GM21528 (cell line): ENCODE measurements around the gene RIN3.

Experiments used
- ATAC-seq: cut with Tn5 transposase; IDR thresholded peaks from one replicate; pipeline ENCODE4 v1.9.1; 2021; ENCODE audit warnings: mild to moderate bottlenecking, moderate library complexity; ENCODE audit not compliant: unreplicated experiment, low FRiP score

Gene RIN3

DNA sequence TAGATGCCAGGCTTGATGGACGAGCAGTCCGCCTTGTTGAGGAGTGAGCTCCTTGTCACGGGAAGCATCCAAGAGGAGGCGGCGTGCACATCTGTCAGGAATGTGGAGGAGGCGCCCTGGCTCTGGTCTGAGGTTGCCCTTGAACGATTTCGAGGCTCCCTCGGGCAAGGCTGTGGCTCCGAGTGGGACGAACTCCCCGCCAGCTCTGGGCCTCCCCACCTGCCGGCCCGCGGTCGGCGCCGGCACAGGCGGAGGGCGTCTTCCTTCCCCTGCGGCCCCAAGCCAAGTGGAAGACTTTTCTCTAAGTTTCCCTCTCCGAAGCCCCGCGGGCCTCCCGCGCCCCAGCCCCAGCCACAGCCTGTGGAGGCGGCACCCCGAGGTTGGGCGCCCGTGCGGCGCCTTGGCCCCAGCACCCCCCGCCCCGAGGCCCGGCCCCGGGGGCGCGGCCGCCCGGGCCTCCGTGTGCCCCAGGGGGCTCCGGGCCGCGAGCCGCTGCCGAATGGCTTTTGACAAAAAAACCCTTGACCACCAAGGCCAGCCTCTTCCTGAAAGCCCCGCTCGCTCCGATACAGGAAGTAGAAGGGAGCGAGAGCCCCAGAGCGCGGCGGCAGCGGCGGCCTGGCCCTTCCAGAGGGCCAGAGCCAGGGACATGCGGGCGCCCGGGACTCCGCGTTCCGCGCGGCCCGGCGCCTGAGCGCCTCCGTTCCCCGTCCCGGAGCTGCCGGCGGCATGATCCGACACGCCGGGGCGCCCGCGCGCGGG, at the start of gene RIN3:
TSS of gene RIN3 (plus strand) at position 578 of the 762 bp plus-strand sequence. CDS start at position 730, 152 bp downstream.
- ATAC-seq: peak; percentile 71

GRCh38 chr14:92464156-92464555, 49.4 kb upstream of the RIN3 start:
- no peak for ATAC-seq

- no peak for ATAC-seq
Measured at GRCh38 chr14:92464716-92465115, 48.9 kb upstream of the RIN3 start.

DNA sequence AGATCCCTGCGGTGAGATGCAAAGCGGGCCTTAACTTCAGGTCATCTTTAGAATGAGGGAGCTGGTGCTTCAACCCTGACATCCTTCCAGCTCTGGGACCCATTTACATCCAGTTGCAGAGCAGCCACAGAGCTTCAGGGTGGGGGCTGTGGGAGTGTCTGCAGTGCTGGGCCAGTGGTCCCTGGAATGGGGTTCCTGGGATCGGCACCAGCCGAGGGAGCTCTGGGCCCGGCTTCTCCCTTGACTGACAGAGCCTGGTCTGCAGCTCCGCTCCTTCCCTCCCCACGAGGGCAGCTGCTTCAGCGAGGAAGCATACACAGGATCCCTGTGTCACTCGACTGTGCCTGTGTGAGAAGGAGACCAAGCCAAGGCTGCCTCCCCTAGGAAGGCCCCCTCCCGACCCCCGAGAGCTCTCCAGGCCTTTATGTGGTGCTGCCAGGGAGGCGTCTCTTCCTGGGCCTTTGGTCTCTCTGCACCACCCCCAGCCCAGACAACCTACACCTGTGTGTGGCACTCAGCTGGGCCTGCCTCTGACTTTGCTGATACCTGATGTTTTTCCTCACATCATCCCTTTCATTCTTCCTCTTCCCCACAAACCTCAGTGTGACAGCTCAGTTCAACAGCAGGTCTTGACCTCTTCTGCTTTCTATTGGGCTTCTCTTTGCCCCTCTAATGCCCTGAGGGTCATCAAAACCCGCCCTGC, 48.1 kb upstream of the RIN3 start:
- no peak for ATAC-seq

DNA sequence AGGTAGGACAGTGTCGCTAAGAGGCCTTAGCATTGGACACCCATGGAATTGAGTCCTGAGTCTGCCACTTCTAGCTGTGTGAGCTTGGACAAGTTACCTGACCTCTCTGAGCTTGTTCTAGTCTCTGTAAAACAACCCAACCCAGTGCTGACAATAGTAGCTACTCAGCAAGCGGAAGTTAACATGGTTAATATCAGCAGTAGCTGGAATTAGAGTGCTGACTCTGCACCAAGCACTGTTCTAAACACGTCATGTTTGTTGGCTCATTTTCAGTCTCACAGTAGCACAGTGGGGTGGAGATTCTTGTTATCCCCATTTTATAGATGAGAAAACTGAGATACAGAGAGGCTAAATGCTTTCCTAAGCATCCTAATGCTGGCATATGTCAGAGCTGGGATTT, 47.5 kb upstream of the RIN3 start:
- ATAC-seq: no peak

- no peak for ATAC-seq
Measured at GRCh38 chr14:92469515-92469914, 44.1 kb upstream of the RIN3 start.

DNA sequence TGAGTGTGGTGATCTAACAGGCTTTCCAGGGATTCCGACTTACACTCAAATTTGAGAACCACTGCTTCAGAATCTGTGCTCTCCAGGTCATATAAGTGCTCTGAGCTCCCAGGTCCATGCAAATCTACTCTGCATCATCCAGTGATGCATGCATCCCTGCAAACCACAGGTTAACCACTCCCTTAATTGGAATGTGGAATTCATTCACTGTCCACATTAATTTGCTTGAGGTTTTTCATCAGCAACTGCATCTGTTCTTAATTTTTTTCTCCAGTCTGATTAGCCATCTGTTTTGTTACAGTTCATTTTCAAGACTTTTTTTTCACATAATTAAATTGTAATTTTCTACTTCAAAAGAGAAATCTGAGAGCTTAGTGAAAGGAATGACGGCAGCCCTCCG, 43.4 kb upstream of the RIN3 start:
- ATAC-seq: no peak

- ATAC-seq: no peak
Measured at GRCh38 chr14:92470811-92471210, 42.8 kb upstream of the RIN3 start.

DNA sequence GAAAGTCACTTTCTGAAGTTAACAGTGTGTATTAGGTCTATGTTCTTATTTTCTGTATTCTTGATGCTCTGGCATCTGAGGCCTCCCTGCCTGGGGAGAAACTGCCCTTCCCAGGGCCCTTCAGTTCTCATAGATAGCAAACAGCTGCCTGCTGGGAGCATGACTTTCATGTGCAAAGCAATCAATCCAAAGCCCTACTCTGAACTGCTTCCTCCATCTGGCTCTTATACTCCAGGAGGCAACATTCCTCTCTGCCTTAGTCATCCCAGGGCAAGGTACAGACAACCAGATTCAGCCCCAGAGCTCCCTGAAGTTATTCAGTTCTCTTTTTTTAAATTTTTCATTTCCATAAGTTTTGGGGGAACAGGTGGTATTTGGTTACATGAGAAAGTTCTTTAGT, 41.7 kb upstream of the RIN3 start:
- ATAC-seq: no peak

GRCh38 chr14:92472860-92473259, 40.7 kb upstream of the RIN3 start:
- ATAC-seq: no peak

GRCh38 chr14:92473261-92473968, 40.2 kb upstream of the RIN3 start:
- no peak for ATAC-seq

- ATAC-seq: no peak
Measured at GRCh38 chr14:92473969-92474535, 39.5 kb upstream of the RIN3 start.

DNA sequence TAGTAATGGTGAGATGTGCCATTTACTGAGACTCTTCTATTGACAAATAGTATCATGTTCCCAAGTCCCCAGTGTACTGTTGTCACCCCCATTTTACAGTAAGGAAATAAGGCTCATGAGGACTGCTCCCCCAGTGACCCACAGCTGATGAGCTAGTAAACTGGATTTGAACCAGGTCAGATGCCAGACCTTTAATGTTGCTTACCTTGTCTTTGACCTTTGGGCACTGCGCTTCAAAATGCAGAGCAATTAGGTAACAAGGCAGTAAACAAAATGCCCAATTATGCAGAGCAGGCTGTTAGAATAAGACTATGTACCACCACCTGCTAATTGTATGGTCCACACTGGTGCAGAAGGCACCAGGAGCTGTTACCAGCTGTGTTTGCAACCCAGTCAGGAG, 38.5 kb upstream of the RIN3 start:
- ATAC-seq: no peak

GRCh38 chr14:92475451-92476187, 38.0 kb upstream of the RIN3 start:
- ATAC-seq: no peak

DNA sequence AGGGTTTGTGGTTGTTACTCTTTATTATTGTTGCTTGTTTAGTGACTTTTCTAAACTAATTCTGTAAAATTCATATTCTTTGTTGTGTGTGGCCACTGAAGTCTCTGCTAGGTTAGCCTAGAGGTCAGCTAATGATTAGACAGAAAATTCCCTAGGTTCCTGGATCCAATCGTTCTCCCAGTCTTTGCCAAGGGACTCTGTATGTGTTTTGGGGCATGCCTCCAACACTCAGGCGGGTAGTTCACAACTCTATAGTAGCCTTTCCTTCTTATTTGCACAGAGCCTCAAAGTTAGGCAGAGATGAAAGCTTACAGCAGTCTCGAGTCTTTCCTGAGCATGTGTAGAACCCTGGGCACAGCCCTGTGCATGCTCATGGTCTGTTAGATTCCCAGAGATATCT, 32.7 kb upstream of the RIN3 start:
- no peak for ATAC-seq

DNA sequence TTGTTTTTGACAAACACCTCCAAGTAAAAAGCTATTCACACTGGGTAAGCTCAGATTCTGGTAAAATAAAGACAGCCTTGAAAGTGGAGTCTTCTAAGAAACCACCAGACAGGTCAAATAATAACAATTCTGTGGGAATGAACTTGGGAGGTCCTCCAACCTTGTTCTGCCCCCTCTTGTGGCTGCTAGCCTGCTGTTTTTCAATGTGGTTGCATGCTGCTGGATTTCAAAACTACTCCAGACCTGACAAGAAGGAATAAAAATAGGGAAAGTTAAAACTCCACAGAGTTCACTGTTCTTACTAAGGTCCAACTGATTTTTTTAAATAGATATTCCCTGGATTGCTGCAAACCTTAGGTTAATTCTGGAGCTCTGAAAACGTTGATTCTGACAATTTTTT, 32.2 kb upstream of the RIN3 start:
- ATAC-seq: no peak

- ATAC-seq: no peak
Measured at GRCh38 chr14:92481811-92482555, 31.6 kb upstream of the RIN3 start.

DNA sequence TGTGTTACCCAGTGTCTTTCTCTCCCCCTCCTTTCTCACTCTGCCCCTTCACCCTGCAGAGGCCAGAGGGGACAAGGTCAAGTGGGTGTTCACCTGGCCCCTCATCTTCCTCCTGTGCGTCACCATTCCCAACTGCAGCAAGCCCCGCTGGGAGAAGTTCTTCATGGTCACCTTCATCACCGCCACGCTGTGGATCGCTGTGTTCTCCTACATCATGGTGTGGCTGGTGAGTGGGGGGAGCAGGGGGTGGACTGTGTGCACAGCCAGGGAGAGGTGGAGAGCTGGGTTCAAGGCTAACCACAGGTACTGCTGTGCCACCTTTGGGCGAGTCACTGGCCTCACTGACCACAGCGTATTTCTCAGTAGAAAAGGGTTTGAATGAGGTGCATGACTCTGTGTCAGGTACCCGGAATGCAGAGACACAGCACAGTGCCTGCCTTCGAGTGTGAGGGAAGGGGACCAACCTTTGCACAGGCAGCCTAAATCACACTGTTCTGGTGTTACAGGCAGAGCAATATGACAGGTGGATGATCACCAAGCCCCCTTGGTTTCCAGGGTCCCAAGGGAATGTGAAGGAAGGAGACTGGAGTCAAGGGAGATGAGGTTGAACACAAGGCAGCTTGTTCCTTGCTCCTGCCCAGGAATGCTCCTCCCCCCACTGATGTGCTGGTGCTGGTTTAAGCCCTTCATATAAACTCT, 30.8 kb upstream of the RIN3 start:
- ATAC-seq: no peak

DNA sequence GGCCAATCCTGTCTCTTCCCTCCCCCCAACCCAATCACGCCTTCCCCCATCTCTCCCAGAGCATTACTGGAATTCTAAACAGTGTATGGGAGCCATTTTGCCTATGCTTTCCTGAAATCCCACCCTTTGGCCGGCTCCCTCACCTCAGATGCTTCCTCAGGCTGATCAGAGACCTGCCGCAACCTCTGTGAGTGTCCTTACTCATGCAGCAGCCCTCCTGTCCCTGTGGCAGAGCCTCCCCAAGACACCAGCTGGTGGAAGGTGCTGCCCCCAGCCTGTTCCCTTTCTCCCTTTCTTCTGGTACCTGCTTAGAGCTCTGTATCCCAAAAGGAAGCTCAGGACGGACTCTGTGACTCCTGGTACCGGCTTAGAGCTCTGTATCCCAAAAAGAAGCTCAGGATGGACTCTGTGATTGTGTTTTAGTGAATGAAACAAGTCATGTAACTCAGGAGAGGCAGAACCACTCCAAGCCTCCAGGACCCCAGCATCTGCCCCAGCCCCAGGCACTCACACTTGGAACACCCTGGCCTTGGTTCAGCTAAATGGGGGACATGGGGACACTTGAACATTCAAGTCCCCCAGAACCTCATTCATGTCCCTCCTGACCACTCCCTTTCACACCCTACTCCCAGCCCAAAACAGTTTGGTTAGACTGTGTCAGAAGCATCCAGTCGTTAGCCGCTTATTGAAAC, 29.3 kb upstream of the RIN3 start:
- no peak for ATAC-seq
